H1 (cell line): ENCODE data around the gene IL2RA. TPM values are rescaled to one million over a fixed set of nuclear protein-coding genes. Genes with fewer than 3 reads are reported as not detected.

Experiments
- BRCA1 ChIP-seq: IDR thresholded peaks from 2 replicates; pipeline ENCODE4 v1.6.1; 2012; ENCODE audit warnings: low read depth, low read length, improper control_type of control experiment
- CEBPB ChIP-seq: IDR thresholded peaks from 2 replicates; pipeline ENCODE4 v1.6.1; 2012; ENCODE audit warnings: low read depth, low read length
- GTF2F1 ChIP-seq: IDR thresholded peaks from 2 replicates; pipeline ENCODE4 v1.6.1; 2012; ENCODE audit warnings: low read depth, low read length, improper control_type of control experiment, borderline replicate concordance
- HDAC6 ChIP-seq: IDR thresholded peaks from one replicate; pipeline ENCODE4 v1.7.1; 2012; ENCODE audit warnings: low read depth, mild to moderate bottlenecking, inconsistent platforms, low read length, moderate library complexity
- JUND ChIP-seq: IDR thresholded peaks from 2 replicates; pipeline ENCODE4 v1.6.1; 2011; ENCODE audit warnings: mild to moderate bottlenecking, improper control_type of control experiment, low read length
- NRF1 ChIP-seq: IDR thresholded peaks from 2 replicates; pipeline ENCODE4 v1.6.1; 2011; ENCODE audit warnings: mild to moderate bottlenecking, low read depth, low read length, improper control_type of control experiment
- SIRT6 ChIP-seq: IDR thresholded peaks from one replicate; pipeline ENCODE4 v1.7.1; 2012; ENCODE audit warnings: low read length, inconsistent platforms
- TEAD4 ChIP-seq: IDR thresholded peaks from 2 replicates; pipeline ENCODE4 v1.6.1; 2012; ENCODE audit warnings: low read depth, low read length, inconsistent platforms, mixed read lengths
- polyA plus RNA-seq, 7 experiments: library from polyadenylated mRNA; depleted of rRNA in 3 of 7; stranded (reverse) in 5 of 7; unstranded in 2 of 7; fragments of >200 nt in 5 of 7; fragments of 200-250 nt in 2 of 7; gene quantifications; 1 replicate in 5 of 7; 2 replicates in 1 of 7; 4 replicates in 1 of 7; pipeline versions ENCODE4 v1.2.1 to v1.2.3, GENCODE V29; 2011 to 2013; ENCODE audit warnings: missing spikeins in 2 of 7, mixed read lengths in 2 of 7
- total RNA-seq: library from RNA; stranded (reverse); fragmentation: NEBNext Ultra II Directional; extraction: Animal tissue kit (Norgen Biotek cat#: 25700); gene quantifications from 2 replicates; pipeline ENCODE4 v1.2.1, GENCODE V29; 2021

IL2RA gene
- total and polyA plus RNA-seq, 2 of the 8 experiments (the other 6 are each of a cell fraction or from before 2014, with no cell fraction given): not detected

GRCh38 chr10:6070660-6071059, 8.5 kb upstream of the IL2RA start (continued):
- TF ChIP-seq HDAC6 (no peak), NRF1 (no peak), JUND (no peak), GTF2F1 (no peak), TEAD4 (no peak), BRCA1 (no peak), SIRT6 (no peak), CEBPB (no peak)
